Mucosa of rectum (tissue), 2 donors: Measurements from ENCODE around the gene SLC9A8.

Source experiments
- H3K27ac ChIP-seq, 2 donors: one replicate each; pipeline ENCODE4 v1.7.0; 2013; ENCODE audit warnings: inconsistent platforms in 2 of 2, low read depth in 2 of 2, low read length in 2 of 2
- H3K27me3 ChIP-seq, 2 donors: one replicate each; pipeline ENCODE4 v1.7.0; 2013; ENCODE audit warnings: low read length in 2 of 2; ENCODE audit not compliant: control insufficient read depth in 2 of 2, insufficient read depth in 2 of 2
- H3K36me3 ChIP-seq, 2 donors: one replicate each; pipeline ENCODE4 v1.7.0; 2013; ENCODE audit warnings: low read length in 2 of 2; ENCODE audit not compliant: control insufficient read depth in 2 of 2, insufficient read depth in 2 of 2
- H3K4me1 ChIP-seq, 2 donors: one replicate each; pipeline ENCODE4 v1.7.0; 2013; ENCODE audit warnings: low read length in 2 of 2, mild to moderate bottlenecking in 1 of 2; ENCODE audit not compliant: control insufficient read depth in 2 of 2, insufficient read depth in 2 of 2
- H3K4me3 ChIP-seq, 2 donors: one replicate each; pipeline ENCODE4 v1.7.0; 2013; ENCODE audit warnings: low read length in 2 of 2
- H3K9ac ChIP-seq, 2 donors: one replicate each; pipeline ENCODE4 v1.7.0; 2013; ENCODE audit warnings: low read length in 2 of 2, low read depth in 1 of 2, mild to moderate bottlenecking in 1 of 2
- H3K9me3 ChIP-seq, 2 donors: one replicate each; pipeline ENCODE4 v1.7.0; 2013; ENCODE audit warnings: low read length in 2 of 2; ENCODE audit not compliant: control insufficient read depth in 2 of 2
- donor health status: healthy.
- donor health status: Normal muscosa, but diverticular disease.

The SLC9A8 gene

DNA sequence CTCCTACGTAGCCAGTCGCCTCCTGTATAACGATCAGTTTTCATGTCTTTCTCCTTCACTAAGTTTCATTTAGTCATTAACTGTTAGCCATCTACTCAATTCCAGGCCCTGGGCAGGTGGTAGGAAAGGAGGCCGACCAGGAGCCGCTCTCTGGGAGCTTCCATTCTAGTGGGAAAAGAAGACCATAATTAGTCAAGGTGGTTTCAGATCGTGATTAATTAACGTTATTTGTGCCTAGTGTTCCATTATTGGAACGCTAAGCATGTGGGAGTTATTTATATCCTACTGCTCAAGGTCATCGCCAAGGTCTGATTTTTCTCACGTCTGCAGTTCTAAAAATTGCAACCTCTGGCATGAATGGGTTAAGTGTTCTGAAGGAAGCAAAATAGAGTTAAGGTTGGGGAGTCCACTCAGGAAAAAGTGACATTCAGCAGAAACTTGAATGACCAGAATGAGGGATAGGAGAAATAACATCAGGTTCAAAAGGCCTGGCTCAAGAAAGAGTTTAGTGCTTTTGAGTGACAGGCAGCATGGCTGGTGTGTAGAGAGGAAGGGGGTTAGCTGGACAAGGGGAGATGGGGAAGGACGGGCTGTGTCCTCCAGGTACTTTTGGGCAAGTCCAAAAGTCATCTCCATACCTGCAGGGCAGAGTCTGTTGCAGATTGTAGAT, 812 bp downstream of the SLC9A8 start:
- no peaks in the 10 kb centered on the region for H3K9me3 ChIP-seq
- H3K9ac ChIP-seq: peak overlapping the region; percentile 74 to 92
- no peaks in the 10 kb centered on the region for H3K27me3 ChIP-seq
- peaks cover 17 to 21% of the 10 kb centered on the region in 2 donors for H3K4me1 ChIP-seq
- peaks cover 8 to 12% of the 10 kb centered on the region in 2 donors for H3K36me3 ChIP-seq
- peak overlapping the region; percentile 89 to 93 for H3K27ac ChIP-seq
- peak overlapping the region; percentile 80 to 84 for H3K4me3 ChIP-seq

DNA sequence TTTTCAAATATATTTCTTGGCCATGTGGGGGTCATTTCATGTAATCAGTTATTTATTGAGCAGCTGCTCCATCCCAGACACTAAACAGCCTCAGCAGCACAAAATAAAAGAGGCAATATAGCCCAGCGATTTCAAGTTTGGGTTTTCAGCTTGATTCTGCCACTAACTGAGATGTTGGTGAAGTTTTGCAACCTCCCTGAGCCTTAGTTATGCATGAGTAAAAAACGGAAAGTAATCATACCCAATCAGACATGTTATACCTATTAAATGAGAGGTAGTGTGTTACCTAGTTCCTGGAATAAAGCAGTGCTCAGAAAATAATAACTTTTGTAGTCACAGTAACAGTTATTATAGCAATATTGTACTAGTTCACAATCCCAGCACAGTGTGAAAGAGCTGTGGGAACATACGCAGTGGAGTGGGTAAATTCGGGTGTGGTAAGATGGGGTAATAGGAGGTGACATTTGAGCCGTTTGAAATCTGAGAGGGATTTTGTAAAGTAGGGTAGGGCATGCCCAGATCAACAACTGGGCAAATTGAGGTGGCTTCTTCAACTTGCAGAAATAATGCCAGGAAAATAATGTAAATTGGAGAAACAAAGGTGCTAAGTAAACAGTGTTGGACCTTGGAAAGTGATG, 1.5 kb downstream of the SLC9A8 start:
- Histone ChIP-seq H3K36me3 (peaks cover 12 to 13% of the 10 kb centered on the region in 2 donors), H3K27ac (peak overlapping the region; percentile 89 to 93), H3K4me1 (peaks cover 17 to 21% of the 10 kb centered on the region in 2 donors), H3K9me3 (no peaks in the 10 kb centered on the region), H3K9ac (peak overlapping the region in 1 of 2 donors; percentile 74), H3K4me3 (peak overlapping the region in 1 of 2 donors; percentile 80), H3K27me3 (no peaks in the 10 kb centered on the region)

GRCh38 chr20:49818816-49819215, 6.2 kb downstream of the SLC9A8 start:
- H3K27ac ChIP-seq: no peak overlapping the region
- no peaks in the 10 kb centered on the region for H3K9me3 ChIP-seq
- H3K36me3 ChIP-seq: peaks cover 21 to 27% of the 10 kb centered on the region in 2 donors
- H3K9ac ChIP-seq: no peak overlapping the region
- H3K4me1 ChIP-seq: peaks cover 14 to 17% of the 10 kb centered on the region in 2 donors
- H3K27me3 ChIP-seq: no peaks in the 10 kb centered on the region
- H3K4me3 ChIP-seq: no peak overlapping the region

- H3K9ac ChIP-seq: no peak overlapping the region
- H3K4me1 ChIP-seq: peaks cover 6 to 19% of the 10 kb centered on the region in 2 donors
- no peaks in the 10 kb centered on the region for H3K27me3 ChIP-seq
- peaks cover 20 to 34% of the 10 kb centered on the region in 2 donors for H3K36me3 ChIP-seq
- no peak overlapping the region for H3K4me3 ChIP-seq
- H3K9me3 ChIP-seq: no peaks in the 10 kb centered on the region
- no peak overlapping the region for H3K27ac ChIP-seq
These were observed 7.1 kb downstream of the SLC9A8 start for GRCh38 chr20:49819702-49820101.

DNA sequence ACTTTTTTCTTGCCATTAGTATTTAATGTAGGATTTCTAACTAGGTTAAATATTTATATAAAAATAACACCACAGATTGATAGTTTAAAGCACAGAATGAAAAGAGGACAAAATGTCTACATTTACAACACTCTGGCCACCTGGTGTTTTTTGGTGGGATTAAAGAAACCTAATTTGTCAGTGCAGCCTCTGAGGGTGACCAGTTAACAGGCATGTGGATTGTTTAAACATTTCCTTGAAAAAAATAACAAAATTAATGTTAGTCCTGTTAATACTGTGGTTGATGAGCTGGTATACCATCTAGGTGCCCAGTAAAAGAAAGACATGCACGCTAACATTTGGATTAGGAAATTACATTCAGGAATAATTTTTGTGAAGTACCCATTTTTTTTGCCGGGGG, 8.8 kb downstream of the SLC9A8 start:
- peaks cover 6 to 19% of the 10 kb centered on the region in 2 donors for H3K4me1 ChIP-seq
- H3K27ac ChIP-seq: peak overlapping the region in 1 of 2 donors; percentile 9

GRCh38 chr20:49821870-49822331, 9.3 kb downstream of the SLC9A8 start:
- Histone ChIP-seq H3K4me3 (no peak overlapping the region), H3K9ac (no peak overlapping the region), H3K27me3 (no peaks in the 10 kb centered on the region), H3K27ac (peak overlapping the region in 1 of 2 donors; percentile 9), H3K36me3 (peaks cover 14 to 29% of the 10 kb centered on the region in 2 donors), H3K4me1 (peaks cover 6 to 19% of the 10 kb centered on the region in 2 donors), H3K9me3 (no peaks in the 10 kb centered on the region)

More for the DNA sequence above, 8.8 kb downstream of the SLC9A8 start:
- H3K36me3 ChIP-seq: peaks cover 14 to 31% of the 10 kb centered on the region in 2 donors
- no peak overlapping the region for H3K9ac ChIP-seq
- no peaks in the 10 kb centered on the region for H3K27me3 ChIP-seq
- no peaks in the 10 kb centered on the region for H3K9me3 ChIP-seq
- no peak overlapping the region for H3K4me3 ChIP-seq

- peaks cover 6 to 19% of the 10 kb centered on the region in 2 donors for H3K4me1 ChIP-seq
- H3K27ac ChIP-seq: peak overlapping the region; percentile 67
- no peaks in the 10 kb centered on the region for H3K27me3 ChIP-seq
- H3K4me3 ChIP-seq: no peak overlapping the region
- peaks cover 14 to 32% of the 10 kb centered on the region in 2 donors for H3K36me3 ChIP-seq
- peak overlapping the region in 1 of 2 donors; percentile 29 for H3K9ac ChIP-seq
- H3K9me3 ChIP-seq: no peaks in the 10 kb centered on the region
These were observed 10.7 kb downstream of the SLC9A8 start for GRCh38 chr20:49823152-49823847.

DNA sequence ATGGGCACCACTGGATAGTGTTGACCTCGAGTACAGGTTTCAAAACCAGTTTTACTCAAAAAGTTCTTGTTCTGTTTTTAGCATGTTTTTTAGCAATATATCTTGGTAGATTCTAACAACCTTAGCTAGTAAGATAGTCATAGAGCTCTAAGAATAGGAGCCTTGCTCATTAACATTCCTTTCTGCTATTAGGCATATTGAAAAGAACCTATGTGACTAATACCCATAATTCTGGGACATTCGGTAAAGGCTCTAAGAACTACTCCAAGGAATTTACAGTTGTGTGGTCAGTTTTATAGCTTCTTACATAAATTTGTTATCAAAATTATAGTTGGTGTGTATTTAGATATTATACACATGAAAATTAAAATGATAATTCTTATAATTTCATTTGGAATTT, 11.6 kb downstream of the SLC9A8 start:
- H3K4me3 ChIP-seq: no peak overlapping the region
- H3K4me1 ChIP-seq: peaks cover 6 to 19% of the 10 kb centered on the region in 2 donors
- peaks cover 10 to 32% of the 10 kb centered on the region in 2 donors for H3K36me3 ChIP-seq
- no peak overlapping the region for H3K9ac ChIP-seq
- H3K27ac ChIP-seq: peak overlapping the region; percentile 67
- H3K27me3 ChIP-seq: no peaks in the 10 kb centered on the region
- no peaks in the 10 kb centered on the region for H3K9me3 ChIP-seq

GRCh38 chr20:49825521-49826033, 12.9 kb downstream of the SLC9A8 start:
- peaks cover 6 to 19% of the 10 kb centered on the region in 2 donors for H3K4me1 ChIP-seq
- H3K27ac ChIP-seq: no peak overlapping the region
- no peaks in the 10 kb centered on the region for H3K9me3 ChIP-seq
- H3K9ac ChIP-seq: no peak overlapping the region
- no peaks in the 10 kb centered on the region for H3K27me3 ChIP-seq
- H3K36me3 ChIP-seq: peaks cover 2 to 37% of the 10 kb centered on the region in 2 donors
- no peak overlapping the region for H3K4me3 ChIP-seq
